ENCODE measurements around the gene POU1F1. TPM values are rescaled to one million over a fixed set of nuclear protein-coding genes. Genes with fewer than 3 reads are reported as not detected.

POU1F1 gene
- total RNA-seq, 2 experiments from 2014 or later: not detected

Small RNA genes lying within 50 kb of the gene (microRNA-seq; reads per million reads assigned to microRNA genes)
- not detected for gene MIR4795

Other genes with a start within 250 kb of the POU1F1 start
- 10 to 100 TPM; 18.8 to 21.2 TPM for gene CHMP2B, start 49.3 kb downstream of the POU1F1 start, total RNA-seq